ENCODE measurements around the gene SLC7A9.

The SLC7A9 gene

GRCh38 chr19:32824916-32825608, 44.5 kb downstream of the SLC7A9 start:
- DNase-seq (ENCODE audit: low spot score), result no peak

- DNase-seq (ENCODE audit: low spot score), result no peak
Observed at GRCh38 chr19:32824191-32824751, 45.3 kb downstream of the SLC7A9 start.

GRCh38 chr19:32823747-32824102, 45.8 kb downstream of the SLC7A9 start:
- DNase-seq (ENCODE audit: low spot score), result no peak

DNA sequence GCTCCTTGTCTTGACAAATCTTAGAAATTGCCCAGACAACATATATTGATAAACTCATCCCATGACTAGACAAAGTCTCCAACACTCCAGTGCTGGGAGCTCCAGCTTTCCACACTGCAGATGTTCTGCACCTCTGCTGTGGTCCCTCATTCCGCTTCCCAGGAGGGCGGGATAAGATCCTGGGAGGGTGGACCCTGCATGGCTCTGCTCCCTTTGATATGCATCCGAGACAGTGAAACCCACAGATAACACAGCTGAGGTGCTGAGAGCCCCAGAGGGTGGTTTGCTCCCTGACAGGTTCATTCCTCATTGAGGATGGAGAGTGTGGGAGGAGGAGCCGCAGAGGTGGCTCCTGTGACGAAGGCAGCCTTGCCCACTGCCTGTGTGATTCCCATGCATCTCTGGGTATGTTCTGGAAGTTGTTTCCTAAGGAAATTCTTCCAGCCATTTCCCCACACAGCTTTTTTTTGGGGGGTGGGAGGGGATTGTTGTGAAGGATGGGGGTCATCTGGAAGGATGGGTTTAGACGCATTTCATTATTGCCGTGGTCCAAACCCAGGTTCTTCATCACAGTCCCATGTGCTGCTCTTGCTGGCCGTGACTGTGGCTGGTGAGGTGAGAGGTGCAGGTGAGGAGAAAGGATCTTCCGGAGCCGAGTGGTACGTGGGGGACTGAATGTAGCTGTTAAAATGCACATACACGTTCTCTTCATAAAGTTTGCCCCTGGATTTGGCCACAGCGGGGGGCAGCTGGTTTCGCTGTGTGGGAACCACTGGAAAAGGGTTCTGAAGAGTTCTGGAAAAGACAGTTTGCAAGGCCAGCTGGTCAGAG, 46.4 kb downstream of the SLC7A9 start:
- no peak for DNase-seq (ENCODE audit: low spot score)

- no peak for DNase-seq (ENCODE audit: low spot score)
Observed at GRCh38 chr19:32819419-32820400, 49.9 kb downstream of the SLC7A9 start.

DNA sequence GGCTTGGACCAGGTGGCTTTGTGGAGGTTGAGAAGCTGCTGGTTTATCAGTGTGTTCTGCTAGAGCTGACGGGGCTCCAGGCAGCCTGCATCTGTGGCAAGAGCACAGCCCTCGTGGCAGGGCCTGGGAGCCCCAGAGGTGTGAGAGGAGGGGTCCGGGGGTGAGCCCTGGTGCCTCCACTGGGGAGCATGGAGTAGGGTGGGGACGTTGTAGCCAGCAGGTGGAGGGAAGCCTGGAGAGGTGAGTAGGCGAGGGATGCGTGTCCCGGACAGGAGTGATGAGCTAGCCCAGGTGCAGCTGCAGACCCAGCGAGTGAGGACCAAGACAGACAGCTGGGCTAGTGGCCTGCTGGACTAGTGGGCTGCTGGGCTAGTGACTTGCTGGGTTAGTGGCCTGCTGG, 51.0 kb downstream of the SLC7A9 start:
- DNase-seq (ENCODE audit: low spot score), result no peak

DNA sequence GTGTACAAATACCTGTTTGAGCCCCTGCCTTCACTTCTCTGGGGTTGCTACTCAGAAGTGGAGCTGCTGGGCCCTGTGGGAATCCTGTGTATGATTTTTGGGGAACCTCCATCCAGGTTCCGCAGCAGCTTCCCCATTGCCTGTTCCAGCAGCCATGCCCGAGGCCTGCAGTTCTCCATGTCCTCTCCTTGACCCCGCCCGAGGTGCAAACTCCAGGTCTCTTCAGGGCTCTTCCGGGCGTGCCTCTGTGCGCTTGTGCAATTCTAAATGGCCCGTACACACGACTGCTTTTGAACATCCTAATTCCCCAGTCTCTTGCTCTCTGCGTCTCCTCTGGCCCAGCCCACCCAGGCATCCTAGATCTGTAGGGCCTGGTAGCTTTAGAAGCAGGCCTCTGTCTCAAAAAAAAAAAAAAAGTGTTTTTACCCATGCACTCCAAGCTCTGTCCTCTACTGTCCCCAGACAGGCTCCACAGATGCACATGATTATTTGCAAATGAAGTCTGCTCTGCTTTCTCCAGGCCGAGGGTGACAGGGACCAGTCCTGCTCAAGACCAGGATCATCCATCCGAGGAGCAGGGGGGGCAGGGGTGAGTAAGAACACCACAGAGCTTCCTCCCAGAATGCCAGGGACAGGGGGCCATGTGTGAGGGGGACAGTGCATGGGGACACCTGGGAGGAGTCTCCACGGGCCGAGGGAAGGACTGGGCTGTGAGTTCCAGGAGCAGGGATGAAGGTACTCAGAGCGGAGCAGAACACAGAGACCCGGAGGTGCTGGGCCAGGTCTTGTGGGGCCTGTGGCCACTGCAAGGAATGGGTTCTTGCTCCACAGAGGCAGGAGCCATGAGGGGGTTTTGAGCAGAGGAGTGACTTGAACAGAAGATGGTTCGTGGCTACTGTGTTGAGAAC, 51.7 kb downstream of the SLC7A9 start:
- DNase-seq (ENCODE audit: low spot score), result no peak

DNA sequence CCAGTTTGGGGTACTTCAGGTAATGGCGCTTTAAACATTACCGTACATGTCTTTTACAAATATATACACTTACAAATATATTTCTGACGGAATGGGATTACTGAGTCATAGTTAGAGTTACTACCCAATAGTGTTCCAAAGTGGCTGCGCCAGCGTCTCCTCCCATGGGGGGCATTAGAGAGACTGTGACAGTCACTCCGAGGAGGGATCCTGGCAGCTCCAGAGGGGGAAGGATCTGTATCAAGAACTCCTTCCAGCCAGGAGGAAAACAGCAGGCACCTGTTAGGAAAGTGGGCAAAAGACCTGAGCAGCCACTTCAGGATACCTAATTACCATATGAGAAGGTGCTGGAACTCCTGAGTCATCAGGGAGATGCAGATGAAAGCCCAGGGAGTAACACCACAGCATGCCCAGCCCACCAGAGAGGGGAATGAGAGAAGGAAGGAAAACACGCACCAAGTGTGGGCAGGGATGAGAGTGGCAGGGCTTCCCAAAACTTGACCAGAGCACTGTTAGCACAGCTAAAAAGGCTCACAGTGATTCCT, 52.9 kb downstream of the SLC7A9 start:
- peak; percentile 9 for DNase-seq (ENCODE audit: low spot score)

- DNase-seq (ENCODE audit: low spot score), result no peak
Observed at GRCh38 chr19:32814624-32815023, 54.9 kb downstream of the SLC7A9 start.

DNA sequence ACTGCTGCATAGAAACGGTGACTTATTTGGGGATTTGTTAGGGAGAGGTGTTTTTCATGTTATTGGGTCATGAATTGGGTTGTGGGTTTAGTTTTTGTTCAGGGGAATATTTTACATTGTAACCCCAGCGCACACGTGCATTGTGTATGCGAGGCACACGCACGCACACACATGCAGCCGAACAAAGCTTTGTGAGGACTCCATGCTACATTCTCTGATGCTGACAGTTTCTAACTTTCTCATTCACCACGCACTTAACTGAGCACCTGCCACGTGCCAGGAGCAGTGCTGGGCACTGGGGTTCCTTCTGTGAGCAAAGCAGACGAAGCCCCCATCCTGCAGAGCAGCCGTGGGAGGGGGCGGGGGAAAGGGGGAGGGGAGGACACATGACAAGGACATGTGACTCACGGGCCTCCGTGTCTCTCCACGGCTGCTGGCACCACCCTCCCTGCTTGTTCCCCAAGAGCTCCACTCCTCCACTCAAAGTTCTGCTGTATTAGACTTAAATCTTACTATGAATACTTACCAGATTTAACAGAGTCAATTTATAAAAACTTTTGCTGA, 55.6 kb downstream of the SLC7A9 start:
- DNase-seq (ENCODE audit: low spot score), result no peak

GRCh38 chr19:32812571-32812970, 57.0 kb downstream of the SLC7A9 start:
- DNase-seq (ENCODE audit: low spot score), result no peak

DNA sequence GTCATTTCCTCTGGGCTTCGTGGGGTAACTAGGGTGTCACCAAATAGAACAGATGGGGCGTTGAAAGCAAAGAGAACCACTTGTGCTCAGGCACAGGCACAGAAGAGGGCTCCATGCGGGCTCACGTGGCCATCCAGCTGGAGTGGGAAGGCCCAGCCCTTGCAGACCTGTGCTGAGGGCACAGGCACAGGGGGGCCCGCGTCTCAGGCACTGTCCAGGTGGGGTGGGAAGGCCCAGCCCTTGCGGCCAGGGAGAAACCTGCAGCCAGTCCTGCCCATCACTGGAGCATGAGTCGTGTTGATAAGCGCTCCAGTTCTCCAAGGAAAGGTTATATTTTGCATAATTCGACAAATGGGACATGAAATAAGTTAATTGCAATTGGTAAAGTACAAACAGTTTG, 57.5 kb downstream of the SLC7A9 start:
- no peak for DNase-seq (ENCODE audit: low spot score)

DNA sequence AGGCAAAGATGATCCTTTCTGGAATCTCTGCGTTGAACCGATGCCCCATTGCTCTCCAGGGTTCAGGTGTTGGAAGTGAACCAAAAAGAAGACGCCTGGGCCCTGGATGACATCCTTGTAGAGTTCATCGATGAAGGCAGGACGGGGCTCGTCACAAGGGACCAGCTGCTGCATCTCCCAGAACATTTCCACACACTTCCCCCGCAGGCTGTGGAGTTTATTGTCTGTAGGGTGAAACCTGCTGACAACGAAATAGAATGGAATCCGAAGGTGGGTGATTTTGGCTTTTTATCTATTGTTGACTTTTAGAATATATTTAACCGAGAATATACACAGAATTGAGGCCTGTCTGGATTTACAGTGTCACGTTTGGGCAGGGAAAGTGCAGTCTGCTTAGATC, 58.4 kb downstream of the SLC7A9 start:
- DNase-seq (ENCODE audit: low spot score), result no peak

DNA sequence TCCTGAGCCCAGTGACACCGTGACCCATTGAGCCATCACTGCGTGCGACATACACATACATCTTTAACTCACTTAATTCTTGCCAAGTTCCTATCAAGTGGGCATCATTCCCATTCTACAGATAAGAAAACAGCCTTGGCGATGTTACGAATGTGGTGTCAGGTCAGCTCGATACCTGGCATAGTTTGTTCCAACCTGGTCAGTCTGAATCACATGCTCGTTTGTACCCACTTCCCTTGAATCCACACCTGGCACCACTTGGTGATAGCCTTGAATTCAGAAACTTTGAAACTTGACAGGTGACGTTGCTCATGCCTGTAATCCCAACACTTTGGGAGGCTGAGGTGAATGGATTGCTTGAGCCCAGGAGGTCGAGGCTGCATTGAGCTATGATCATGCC, 59.1 kb downstream of the SLC7A9 start:
- DNase-seq (ENCODE audit: low spot score), result no peak

DNA sequence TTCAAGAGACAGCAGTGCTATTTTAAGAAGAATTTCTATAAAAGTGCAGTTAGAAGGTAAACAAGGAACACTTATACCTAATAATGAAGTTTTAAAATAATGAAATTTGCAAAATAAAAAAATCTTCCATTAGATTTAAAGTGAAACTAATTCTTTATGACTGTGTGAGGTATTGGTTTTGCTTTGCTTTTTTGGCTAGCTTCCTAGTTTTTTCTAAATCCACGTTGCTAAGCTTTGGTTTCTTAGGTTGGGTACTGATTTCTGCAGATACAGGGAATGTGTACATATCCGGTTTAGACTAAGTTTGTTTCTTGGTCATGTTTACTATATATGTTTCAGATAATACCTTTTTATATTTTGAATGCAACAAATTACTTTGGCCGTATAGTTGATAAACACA, 59.8 kb downstream of the SLC7A9 start:
- no peak for DNase-seq (ENCODE audit: low spot score)

DNA sequence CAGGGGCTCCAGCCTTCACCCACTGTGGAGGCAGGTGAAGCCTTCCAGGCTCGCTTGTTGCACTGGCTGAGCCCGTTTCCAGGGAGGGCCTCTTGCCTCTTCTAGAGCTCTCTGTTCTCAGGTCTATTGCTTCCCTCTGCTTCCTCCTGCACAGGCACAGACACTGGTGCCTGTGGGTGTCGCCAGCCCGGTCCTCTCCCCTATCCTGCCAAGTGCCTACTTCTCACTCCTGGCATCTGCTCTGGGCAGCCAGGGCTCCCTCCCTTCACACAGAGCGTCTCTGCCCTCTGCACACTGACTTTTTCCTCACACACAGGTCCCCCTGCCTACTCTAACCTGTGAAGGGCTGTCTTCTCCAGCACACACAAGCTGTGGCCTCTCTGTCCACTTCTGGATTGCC, 60.3 kb downstream of the SLC7A9 start:
- no peak for DNase-seq (ENCODE audit: low spot score)

- DNase-seq (ENCODE audit: low spot score), result no peak
Observed at GRCh38 chr19:32808236-32808635, 61.3 kb downstream of the SLC7A9 start.

GRCh38 chr19:32802840-32803239, 66.7 kb downstream of the SLC7A9 start:
- no peak for DNase-seq (ENCODE audit: low spot score)

DNA sequence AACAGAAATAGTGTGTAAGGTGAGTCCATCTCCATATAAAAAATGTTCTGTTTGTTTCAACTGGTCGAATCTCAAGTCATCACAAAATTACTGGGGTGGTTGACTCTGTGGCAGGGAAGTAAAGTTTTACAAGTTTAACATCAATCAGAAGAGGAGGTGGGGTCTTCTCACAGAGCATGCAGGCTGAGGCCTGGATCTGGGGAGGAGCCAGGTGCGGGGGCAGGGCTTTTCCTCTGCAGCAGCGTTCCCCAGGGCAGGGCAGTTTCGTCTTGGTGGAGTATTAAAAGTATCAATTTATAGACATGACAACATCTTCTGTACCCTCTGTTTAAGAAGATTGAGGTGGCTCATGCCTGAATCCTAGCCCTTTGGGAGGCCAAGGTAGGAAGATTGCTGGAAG, 68.8 kb downstream of the SLC7A9 start:
- DNase-seq (ENCODE audit: low spot score), result no peak

- DNase-seq (ENCODE audit: low spot score), result no peak
Observed at GRCh38 chr19:32800191-32800590, 69.4 kb downstream of the SLC7A9 start.
